Fibroblast of lung (primary cell): Measurements from ENCODE around the gene SYTL3.

Experiments used
- CTCF ChIP-seq, 2 donors: IDR thresholded peaks in 1 of 2; conservative IDR thresholded peaks in 1 of 2; 1 replicate in 1 of 2; 2 replicates in 1 of 2; pipeline ENCODE4 v1.5.1; 2011 to 2012; ENCODE audit warnings: low read length in 2 of 2, control low read depth in 1 of 2, inconsistent platforms in 1 of 2, low read depth in 1 of 2, mild to moderate bottlenecking in 1 of 2
- EZH2 ChIP-seq: IDR thresholded peaks from 2 replicates; pipeline ENCODE4 v1.5.1; 2012; ENCODE audit warnings: low read length, control low read depth, mild to moderate bottlenecking; ENCODE audit errors: missing control alignments

- TF ChIP-seq CTCF (conservative IDR thresholded peaks at IDR 0.05 in 1 of 2, IDR thresholded peaks at IDR 0.05 in 1 of 2; ENCODE audit: low read depth in 1 of 2, low read length in 2 of 2) (no peak), EZH2 (no peak)
Measured at GRCh38 chr6:158784505-158784904, 134.7 kb downstream of the SYTL3 start.
